Measurements from ENCODE around the gene GRM4.
"Not testable (repeated sequence)": the region's sequence is repeated elsewhere in the genome, so short reads cannot be mapped to it uniquely, and the experiment has no call there.

The GRM4 gene

DNA sequence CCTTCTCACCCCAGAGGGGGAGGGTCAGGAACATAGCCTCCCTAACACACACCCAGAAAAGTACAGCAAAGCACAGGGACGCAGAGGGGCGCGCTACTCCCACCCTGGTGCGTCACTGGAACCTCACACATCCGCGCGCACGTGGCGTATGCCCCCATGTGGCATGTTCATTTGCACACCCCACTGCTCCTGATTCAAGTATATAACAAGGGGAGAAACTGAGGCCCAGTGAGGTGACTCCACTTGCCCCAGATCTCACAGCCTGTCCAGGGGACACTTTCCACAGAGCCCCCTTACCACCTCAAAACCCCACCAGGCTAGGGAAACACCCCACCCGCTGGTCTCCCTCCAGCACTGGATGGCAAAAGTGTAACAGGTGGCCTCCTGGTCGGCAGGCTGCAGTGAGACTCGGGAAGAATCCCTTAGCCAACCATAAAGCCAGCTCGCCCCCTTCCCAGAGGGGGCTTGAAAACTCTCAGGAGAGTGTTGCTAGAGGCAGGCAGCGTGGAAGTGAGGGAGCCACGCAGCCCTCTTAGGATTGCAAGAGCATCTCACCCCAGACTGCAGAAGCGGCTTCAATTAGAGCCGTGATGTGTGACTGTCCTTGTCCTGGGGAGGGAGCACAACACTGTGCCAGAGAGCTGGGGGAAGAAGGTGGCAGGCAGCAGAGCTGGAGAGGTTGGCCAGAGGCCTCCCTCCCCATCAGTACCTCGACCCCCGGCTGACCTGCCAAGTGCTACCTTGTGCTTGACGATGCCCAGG, at the start of gene GRM4:
Gene GRM4, minus strand, starts transcription at position 67 of the 762 bp plus-strand sequence. CDS start 12,591 bp downstream, outside the sequence.
- DNase-seq (ENCODE audit: low read depth in 2 of 2), result no peak

DNA sequence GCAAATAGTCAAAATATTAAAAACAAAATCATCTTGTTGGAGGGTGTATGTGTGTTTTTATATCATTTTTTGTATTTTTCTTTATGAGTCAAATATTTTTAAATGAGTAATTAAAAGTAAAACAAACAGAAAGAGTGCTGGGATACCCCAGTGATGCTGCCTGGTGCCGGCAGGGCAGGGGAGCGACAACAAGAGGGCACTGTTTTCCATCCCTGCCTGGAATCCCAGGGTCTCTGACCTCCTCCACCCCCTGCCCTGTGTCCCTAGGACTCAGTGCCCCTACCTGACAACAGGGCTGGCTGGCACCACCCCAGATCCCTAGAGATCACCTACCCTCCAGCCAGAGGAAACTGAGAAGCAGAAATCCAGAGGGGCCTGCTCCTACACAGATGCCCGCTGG, 48.9 kb upstream of the GRM4 start:
- no peak for DNase-seq (ENCODE audit: low read depth in 2 of 2)

DNA sequence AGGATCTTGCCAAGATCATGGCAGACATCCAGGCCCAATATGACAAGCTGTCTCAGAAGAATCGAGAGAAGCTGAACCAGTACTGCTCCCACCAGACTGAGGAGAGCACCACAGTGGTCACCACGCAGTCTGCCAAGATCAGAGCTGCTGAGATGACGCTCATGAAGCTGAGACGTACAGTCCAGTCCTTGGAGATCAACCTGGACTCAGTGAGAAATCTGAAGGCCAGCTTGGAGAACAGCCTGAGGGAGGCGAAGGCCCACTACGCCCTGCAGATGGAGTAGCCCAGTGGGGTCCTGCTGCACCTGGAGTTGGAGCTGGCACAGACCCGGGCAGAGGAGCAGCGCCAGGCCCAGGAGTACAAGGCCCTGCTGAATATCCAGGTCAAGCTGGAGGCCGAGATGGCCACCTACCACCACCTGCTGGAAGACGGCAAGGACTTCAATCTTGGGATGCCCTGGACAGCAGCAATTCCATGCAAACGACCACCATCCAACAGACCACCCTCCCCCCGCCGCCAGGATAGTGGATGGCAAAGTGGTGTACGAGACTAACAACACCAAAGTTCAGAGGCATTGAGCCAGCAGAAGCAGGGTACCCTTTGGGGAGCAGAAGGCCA, 44.7 kb upstream of the GRM4 start:
- DNase-seq (ENCODE audit: low read depth in 2 of 2), result no peak

DNA sequence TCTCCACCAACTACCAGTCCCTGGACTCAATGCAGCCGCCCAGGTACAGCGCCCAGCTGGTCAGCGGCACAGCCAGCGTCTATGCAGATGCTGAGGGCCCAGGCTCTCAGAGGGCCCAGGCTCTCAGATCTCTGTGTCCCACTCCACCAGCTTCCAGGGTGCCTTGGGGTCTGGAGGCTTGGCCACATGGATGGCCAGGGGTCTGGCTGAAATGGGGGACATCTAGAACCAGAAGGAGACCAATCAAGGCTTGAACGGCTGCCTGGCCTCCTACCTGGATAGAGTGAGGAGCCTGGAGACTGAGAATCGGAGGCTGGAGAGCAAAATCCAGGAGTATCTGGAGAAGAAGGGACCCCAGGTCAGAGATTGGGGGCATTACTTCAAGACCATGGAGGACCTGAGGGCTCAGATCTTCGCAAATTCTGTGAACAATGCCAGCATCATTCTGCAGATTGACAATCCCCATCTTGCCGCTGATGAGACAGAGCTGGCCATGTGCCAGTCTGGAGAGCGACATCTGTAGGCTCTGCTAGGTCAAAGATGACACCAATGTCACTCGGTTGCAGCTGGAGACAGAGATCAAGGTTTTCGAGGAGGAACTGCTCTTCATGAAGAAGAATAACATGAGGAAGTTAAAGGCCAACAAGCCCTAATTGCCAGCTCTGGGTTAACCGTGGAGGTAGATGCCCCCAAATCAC, 44.1 kb upstream of the GRM4 start:
- DNase-seq (ENCODE audit: low read depth in 2 of 2), result no peak

DNA sequence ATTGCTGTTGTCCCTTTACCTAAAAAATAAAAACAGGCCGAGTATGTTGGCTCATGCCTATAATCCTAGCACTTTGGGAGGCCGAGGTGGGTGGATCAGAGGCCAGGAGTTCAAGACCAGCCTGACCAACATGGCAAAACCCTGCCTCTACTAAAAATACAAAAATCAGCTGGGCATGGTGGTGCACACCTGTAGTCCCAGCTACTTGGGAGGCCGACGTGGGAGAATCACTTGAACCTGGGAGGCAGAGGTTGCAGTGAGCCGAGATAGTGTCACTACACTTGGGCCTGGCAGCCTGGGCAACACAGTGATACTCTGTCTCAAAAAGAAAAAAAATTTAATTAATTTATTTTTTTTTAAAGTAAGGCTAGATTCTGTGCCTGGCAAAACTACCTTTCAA, 38.8 kb upstream of the GRM4 start:
- not testable (repeated sequence) for DNase-seq (ENCODE audit: low read depth in 2 of 2)

DNA sequence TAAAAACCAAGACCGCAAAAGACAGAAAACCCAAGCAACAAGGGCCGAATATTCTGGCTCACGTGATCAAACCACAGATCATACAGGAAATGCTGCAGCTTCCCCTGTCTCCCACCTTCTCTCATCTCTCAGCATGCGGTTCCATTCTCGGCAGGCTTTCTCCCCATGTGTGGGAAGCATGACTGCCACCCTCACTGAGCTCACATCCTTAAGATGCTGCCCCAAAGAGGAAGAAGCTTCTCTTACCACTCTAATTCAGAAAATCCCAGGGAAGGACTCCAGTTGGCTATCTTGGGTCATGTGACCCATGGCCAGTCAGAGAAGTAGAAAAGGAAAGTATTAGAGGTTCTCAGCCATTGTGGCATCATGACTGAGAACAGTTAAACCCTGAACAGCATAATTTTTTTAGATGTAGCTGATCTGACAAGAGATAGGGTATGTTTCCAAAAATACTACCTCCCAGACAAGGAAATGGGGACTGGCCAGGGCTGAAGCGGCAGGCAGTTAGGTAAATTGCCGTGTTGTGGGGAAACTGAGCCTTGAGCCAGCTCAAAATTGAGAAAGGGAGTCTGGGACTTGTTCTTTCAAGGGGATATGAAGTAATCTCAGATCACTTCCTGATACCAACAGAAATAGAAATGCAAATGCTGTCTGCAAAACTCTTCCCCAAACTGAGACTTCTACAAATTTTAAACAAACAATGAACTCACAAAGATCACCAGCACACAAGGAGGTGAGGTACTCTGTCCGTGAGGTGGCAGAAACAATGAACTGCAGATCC, 37.1 kb upstream of the GRM4 start:
- DNase-seq (ENCODE audit: low read depth in 2 of 2), result no peak

DNA sequence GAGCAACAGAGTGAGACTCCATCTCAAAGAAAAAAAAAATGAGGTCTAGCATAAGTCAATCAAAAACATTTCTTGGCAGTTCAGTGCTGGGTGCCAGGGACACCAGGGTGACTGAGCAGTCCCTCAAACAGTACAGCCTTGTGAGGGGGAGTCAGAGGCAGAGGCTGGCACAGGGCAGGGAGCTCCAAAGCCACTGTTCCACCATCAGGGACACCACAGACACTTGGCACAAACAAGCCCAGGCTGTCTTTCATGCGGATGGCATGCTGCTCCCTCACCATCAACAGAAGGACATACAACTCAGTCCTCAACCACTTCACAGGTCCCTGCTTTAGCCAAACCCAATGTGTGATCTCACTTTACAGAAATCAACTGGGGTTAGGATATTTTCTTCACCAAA, 36.0 kb upstream of the GRM4 start:
- no peak for DNase-seq (ENCODE audit: low read depth in 2 of 2)

DNA sequence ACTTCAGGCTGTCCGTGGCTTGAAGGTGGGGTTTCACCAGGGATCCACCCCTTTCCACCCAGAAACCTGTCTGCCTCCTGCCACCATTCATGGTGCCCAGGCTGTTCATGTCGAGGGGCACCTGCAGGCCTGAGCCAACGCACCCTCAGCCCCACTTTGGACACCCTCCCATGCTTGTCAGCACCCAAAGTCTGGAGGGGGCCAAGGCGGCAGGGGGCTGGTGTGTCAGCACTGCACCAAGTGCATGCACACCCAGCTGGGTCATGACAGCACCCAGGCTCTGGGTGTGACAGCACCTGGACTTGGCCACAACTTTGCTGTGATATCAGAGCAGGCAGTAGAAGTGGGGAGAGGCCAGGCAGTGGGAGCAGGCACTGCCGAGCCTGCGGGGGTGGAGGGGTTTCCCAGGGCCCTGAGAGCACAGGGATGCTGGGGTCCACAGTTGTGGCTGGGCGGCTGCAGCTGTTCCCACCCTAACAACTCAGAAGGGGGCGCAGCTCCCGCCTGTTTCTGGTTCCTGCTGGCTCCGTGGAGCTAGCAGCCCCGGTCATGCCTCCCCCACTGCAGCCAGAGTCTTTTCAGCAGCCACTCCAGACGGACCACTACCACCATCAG, 33.3 kb upstream of the GRM4 start:
- no peak for DNase-seq (ENCODE audit: low read depth in 2 of 2)

DNA sequence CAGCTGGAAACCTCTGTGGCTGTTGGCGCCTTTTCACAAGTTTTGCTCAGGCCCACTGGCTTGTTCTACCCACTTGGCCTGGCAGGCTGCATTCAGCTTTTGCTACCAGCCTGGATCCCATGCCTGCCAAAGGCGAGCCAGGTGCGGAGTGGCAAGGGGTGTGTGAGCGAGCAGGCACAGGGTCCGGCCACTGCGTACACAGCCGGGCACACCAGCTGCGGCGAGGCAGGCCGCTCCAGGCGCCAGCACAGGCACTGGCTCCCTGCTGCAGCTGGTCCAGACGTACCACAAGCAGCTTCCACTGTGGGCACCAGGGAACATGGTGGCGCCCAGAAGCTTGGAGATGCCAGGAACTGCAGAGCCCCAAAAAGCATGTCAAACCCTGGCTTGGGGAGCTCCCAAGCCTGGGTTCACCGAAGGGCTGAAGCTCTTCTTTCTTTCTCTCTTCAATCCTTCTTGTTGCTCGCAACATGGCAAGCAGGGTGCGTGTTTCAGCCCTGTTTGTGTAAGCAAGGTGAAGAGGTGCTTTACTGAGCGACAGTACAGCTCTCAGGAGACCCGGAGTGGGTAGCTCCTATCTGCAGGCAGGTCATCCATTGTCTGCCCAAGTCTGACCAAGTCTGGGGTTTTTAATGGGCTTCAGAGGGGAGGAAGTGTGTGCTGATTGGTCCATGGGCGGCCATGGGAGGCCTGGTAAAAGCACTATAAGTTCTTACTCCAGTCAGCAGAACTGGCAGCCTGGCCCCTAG, 32.6 kb upstream of the GRM4 start:
- DNase-seq (ENCODE audit: low read depth in 2 of 2), result no peak

DNA sequence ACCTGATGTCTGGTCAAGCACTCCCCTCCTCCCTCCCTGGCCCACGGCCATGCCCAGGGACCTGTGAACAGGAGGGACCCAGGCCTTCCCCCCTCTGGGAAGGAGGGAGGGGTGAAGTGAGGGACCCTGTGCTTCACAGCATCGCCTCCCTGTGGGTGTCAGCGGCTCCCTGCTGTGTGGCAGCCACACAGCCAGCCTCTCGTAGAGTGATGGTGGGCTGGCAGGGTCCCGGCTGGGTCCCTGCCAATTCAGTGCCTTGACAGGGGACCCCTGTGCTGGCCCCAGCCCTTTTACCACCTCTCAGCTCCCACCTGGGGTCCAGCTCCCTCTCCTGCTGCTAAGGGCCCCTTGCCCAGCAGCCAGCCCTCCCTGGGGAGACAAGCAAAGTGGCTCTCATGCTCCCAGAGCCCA, 31.3 kb upstream of the GRM4 start:
- DNase-seq (ENCODE audit: low read depth in 2 of 2), result no peak

DNA sequence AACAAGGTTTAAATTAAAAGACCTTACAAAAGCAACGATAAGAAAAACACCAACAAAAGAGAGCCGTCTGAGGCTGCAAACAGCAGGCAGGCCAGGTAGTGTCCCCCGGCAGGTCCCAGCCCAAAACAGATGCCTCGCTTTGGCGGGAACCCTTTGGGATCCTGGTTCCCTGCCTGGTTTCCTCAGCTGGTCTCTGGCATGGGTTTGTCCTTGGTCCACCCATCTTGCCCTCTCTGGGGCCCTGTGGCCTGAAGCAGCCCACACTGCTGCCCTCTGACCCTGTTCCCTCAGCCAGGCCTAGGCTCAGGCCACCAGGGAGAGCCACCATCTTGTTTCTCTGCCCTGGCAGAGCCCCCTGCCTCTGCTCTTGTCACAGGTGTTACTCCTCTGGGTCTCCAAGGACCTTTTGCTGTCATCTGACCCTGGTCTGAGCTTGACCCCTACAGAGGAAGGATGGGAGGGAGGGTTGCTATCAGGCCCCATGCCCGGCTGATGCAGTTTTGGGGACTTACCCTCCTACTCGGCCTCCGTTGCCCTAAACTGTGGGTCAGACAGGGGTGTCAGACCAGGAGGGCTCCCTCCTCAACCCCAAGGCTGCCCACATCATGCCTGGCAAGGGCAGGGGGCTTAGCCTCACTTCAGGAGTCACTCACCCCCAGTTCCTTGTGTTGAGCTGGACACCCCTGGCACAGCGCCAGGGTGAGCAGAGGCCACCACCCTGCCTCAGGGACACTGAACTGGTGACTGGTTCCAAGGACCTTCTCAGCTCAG, 30.6 kb upstream of the GRM4 start:
- DNase-seq (ENCODE audit: low read depth in 2 of 2), result no peak

DNA sequence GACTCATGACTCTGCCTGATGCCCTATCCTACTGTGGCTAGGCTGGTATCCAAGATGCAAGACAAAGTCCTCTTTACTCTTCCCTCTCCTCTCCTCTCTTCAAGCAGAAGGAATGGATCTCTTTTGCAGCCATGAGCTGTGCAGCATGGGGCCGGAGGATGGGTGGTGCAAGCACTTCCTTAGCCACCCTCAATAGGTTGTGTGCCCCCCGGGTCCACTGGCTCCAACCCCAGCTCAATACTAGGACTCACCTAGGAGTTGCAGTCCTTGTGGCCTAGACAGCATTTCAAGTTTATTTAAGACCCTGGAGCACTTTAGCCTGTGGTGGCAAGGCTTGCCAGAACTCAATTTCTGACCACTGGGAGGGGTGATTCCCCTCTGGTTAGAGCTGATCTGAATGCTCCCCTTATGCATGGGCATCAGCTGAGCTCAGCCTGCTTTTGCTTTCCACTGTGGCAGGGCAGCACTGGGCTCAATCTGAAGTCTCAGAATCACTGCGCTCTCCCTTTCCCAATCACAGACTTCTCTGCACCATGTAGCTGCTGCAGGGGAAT, 29.0 kb upstream of the GRM4 start:
- DNase-seq (ENCODE audit: low read depth in 2 of 2), result no peak

DNA sequence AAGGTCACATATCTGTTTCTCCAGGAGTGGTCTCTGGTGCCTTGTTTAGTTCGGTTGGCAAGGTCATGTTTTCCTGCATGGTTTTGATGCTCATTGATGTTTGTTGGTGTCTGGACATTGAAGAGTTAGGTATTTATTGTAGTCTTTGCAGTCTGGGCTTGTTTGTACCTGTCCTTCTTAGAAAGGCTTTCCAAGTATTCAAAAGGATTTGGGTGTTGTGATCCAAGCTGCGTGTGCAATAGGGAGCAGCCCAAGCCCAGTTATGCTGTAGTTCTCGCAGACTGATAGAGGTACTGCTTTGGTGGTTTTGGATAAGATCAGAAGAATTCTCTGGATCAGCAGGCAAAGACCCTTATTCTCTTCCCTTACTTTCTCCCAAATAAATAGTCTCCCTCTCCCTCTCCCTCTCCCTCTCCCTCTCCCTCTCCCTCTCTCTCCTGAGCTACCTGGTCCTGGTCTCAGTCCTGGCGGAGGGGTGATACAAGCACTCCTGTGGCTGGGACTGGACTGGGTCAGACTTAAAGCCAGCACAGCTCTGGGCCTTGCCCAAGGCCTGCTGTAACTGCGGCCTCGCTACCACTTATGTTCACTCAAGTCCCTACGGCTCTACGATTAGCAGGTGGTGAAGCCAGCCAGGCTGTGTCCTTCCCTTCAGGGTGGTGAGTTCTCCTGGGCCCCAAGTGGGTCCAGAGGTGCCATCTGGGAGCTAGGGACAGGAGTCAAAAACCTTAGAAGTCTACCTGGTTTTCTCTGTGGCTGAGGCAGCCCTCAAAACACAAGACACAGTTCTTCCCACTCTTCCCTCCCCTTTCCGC, 27.3 kb upstream of the GRM4 start:
- no peak for DNase-seq (ENCODE audit: low read depth in 2 of 2)

DNA sequence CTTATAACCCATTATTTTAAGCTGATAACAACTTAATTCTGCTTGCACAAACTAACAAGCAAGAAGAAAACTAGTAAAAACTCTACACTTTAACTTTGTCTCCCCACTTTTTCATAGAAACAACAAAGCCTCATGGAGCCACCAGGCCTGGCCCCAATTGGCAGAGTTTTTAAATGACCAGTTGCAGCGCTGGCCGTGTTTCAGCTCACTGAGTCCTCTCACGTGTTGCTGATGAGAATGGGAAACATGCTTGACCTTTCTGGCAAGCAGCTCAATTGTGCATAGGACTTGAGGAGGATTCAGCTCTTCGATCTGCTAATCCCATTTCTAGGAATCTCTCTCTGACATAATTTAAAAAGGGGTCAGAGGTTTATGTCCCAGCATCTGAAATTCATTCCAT, 24.5 kb upstream of the GRM4 start:
- DNase-seq (ENCODE audit: low read depth in 2 of 2), result no peak

DNA sequence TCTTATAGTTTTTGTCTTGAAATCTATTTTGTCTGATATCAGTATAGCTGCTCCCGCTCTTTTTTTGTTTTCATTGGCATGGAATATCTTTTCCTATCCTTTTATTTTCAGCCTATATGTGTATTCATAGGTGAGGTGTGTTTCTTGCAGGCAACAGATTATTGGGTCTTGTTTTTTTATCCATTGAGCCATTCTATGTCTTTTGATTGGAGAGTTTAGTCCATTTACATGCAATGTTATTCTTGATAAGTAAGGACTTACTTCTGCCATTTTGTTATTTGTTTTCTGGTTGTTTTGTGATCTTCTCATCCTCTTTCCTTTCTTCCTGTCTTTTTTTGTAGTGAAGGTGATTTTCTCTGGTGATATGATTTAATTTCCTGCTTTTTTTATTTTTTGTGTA, 24.0 kb upstream of the GRM4 start:
- DNase-seq (ENCODE audit: low read depth in 2 of 2), result no peak

DNA sequence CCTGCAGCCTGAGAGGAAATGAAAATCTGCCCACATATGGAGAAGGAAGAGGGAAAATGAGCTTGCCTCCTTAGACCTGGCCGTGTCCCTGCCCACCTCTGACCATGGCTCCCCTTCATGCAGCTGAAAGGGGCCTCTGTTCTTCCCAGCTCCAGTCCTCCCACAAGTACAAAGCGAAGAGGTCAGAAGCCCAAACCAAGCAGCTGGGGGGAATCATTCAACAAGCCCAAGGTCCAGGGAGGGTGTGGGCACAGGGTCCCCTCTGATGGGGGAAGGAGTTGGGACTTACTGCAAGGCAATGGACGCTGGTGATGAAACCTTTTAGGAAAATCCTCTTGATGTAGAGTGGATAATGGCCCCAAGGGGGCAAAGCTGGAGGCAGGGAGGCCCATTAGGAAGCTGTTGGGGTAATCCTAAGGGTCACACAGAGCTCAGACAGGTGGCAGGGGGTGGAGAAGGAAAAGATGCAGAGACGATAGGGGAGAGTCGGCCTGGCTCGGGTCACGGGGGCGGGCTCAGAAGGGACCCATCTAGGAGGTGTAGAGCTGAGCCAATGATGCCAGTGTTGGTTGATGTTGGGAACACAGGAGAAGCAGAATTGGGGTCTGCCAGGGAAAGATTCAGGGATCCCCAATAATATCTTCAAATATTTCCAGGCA, 16.1 kb upstream of the GRM4 start:
- no peak for DNase-seq (ENCODE audit: low read depth in 2 of 2)

DNA sequence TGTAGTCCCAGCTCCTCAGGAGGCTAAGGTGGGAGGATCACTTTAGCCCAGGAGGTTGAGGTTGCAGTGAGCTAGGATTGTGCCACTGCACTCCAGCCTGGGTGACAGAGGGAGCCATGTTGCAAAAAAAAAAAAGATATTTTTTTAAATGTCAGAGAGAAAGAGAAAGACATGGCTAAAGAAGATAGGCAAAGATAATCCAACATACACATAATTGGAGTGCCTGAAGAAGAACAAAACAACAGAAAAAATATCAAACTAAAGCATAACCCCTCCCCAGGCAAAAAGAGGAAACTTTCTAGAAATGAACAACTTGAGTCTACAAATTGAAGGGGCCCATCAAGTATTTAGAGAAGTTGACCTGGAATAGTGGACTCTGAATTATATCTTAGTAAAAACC, 14.0 kb upstream of the GRM4 start:
- no peak for DNase-seq (ENCODE audit: low read depth in 2 of 2)

DNA sequence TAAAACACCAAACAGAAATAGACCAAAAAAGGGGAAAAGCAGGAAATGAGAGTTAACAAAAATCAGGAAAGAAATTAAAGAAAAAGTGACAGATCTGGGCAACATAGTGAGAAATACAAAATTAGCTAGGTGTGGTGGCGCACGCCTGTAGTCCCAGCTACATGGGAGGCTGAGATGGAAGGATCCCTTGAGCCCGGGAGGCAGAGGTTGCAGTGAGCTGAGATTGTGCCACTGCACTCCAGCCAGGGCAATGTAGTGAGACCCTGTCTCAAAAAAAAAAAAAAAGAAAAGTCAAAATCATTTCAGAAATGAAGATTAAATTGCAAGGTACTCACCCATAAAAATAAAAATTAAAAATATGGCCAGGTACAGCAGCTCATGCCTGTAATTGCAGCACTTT, 13.0 kb upstream of the GRM4 start:
- no peak for DNase-seq (ENCODE audit: low read depth in 2 of 2)

DNA sequence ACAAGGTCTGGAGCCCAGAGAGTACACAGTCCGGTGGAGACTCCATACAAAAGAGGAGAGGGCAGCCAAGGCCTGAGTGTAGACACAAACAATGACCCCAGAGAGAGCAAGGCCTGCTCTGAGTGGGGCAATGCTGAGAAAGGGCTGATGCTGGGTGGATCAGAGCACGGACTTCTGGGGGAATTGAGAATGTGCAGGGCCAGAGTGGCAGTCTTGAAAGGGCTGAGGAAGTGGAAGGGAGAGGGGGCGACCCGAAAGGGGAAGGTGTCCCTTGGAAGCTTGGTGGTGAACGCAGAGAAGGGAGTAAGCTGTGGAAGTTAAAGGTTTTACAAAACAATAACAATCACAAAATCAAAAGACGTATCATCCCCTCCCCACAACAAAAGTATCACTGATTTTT, 12.0 kb upstream of the GRM4 start:
- no peak for DNase-seq (ENCODE audit: low read depth in 2 of 2)

Measured in fibroblast of skin of left biceps (primary cell).